ENCODE data around the gene NXPE4.
"Not testable (repeated sequence)": the region's sequence is repeated elsewhere in the genome, so short reads cannot be mapped to it uniquely, and the experiment has no call there.

Gene NXPE4

DNA sequence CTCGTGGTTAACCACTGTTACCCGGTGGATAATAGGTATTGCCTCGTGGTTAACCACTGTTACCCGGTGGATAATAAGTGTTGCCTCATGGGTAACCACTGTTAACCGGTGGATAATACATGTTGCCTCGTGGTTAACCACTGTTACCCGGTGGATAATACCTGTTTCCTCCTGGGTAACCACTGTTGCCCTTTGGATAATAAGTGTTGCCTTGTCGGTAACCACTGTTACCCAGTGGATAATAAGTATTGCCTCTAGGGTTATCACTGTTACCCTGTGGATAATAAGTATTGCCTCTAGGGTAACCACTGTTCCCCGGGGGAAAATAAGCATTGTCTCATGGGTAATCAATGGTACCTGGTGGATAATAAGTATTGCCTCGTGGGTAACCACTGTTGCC is 15.0 kb upstream of the NXPE4 start:
- no peak for DNase-seq

DNA sequence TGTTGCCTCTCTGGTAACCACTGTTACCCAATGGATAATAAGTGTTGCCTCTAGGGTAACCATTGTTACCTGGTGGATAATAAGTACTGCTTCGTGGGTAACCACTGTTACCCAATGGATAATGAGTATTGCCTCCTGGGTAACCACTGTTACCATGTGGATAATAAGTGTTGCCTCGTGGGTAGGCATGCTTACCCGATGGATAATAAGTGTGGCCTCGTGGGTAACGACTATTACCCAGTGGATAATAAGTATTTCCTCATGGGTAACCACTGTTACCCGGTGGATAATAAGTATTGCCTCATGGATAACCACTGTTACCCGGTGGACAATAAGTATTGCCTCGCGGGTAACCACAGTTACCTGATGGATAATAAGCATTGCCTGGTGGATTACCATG is 13.8 kb upstream of the NXPE4 start:
- DNase-seq, result no peak

DNA sequence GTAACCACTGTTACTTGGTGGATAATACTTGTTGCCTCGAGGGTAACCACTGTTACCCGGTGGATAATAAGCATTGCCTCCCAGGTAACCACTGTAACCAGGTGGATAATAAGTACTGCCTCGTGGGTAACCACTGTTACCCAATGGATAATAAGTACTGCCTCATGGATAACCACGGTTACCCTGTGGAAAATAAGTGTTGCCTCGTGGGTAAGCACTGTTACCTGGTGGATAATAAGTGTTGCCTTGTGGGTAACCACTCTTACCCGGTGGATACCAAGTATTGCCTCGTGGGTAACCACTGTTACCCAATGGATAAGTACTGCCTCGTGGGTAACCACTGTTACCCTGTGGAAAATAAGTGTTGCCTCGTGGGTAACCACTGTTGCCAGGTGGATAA is 13.0 kb upstream of the NXPE4 start:
- not testable (repeated sequence) for DNase-seq

DNA sequence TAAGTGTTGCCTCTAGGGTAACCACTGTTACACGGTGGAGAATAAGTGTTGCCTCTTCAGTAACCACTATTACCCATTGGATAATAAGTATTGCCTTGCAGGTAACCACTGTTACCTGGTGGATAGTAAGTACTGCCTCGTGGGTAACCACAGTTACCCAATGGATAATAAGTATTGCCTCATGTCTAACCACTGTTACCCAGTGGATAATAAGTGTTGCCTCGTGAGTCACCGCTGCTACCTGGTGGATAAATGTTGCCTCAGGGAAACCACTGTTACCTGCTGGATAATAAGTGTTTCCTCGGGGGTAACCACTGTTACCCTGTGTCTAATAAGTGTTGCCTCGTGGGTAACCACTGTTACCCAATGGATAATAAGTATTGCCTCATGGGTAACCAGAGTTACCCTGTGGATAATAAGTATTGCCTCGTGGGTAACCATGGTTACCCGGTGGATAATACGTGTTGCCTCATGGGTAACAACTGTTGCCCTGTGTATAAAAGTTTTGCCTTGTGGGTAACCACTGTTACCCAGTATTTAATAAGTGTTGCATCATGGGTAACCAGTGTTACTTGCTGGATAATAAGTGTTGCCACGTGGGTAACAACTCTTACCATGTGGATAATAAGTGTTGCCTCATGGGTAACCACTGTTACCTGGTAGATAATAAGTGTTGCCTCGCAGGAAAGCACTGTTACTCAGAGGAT is 12.3 kb upstream of the NXPE4 start:
- no peak for DNase-seq

DNA sequence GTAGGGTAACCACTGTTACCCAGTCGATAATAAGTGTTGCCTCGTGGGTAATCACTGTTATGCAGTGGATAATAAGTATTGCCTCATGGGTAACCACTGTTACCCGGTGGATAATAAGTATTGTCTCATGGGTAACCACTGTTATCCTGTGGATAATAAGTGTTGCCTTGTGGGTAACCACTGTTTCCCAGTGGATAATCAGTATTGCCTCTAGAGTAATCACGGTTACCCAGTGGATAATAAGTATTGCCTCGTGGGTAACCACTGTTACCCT is 11.2 kb upstream of the NXPE4 start:
- DNase-seq, result not testable (repeated sequence)

DNA sequence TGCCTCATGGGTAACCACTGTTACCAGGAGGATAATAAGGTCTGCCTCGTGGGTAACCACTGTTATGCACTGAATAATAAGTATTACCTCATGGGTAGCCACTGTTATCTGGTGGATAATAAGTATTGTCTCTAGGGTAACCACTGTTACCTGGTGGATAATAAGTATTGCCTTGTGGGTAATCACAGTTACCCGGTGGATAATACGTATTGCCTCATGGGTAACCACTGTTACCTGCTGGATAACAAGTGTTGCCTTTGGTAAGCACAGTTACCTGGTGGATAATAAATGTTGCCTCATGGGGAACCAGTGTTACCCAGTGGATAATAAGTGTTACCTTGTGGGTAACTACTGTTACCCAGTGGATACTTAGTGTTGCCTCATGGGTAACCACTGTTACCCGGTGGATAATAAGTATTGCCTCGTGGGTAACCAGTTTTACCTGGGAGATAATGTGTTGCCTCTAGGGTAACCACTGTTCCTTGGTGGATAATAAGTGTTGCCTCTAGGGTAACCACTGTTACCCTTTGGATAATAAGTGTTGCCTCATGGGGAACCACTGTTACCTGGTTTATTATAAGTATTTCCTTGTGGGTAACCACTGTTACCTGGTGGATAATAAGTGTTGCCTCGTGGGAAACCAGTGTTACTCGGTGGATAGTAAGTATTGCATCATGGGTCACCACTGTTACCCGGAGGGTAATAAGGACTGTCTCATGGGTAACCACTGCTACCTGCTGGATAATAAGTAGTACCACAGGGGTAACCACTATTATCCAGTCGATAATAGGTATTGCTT is 10.6 kb upstream of the NXPE4 start:
- no peak for DNase-seq

DNA sequence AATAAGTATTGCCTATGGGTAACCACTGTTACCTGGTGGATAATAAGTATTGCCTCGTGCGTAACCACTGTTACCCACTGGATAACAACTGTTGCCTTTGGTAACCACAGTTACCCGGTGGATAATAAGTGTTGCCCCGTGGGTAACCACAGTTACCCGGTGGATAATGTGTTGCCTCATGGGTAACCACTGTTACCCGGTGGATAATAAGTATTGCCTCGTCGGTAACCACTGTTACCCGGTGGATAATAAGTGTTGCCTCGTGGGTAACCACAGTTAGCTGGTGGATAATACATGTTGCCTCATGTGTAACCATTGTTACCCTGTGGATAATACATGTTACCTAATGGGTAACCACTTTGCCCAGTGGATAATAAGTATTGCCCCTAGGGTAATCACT is 9.8 kb upstream of the NXPE4 start:
- DNase-seq, result no peak

DNA sequence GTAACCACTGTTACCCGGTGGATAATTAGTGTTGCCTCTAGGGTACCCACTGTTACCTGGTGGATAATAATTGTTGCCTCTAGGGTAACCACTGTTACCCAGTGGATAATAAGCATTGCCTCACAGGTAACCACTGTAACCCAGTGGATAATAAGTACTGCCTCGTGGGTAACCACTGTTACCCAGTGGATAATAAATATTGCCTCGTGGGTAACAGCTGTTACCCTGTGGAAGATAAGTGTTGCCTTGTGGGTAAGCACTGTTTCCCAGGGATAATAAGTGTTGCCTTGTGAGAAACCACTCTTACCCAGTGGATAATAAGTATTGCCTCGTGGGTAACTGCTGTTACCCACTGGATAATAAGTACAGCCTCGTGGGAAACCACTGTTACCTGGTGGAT is 9.3 kb upstream of the NXPE4 start:
- DNase-seq, result no peak

DNA sequence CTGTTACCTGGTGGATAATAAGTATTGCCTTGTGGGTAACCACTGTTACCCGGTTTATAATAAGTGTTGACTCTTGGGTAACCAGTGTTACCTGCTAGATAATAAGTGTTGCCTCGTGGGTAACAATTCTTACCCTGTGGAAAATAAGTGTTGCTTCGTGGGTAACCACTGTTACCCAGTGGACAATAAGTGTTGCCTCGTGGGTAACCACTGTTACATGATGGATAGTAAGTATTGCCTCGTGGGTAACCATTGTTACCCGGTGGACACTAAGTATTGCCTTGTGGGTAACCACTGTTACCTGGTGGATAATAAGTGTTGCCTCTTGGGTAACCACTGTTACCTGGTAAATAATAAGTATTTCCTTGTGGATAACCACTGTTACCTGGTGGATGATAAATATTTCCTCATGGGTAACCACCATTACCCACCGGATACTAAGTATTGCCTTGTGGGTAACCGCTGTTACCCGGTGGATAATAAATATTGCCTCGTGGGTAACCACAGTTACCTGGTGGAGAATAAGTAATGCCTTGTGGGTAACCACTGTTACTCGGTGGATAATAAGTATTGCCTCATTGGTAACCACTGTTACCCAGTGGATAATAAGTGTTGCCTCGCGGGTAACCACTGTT is 8.7 kb upstream of the NXPE4 start:
- DNase-seq, result no peak

DNA sequence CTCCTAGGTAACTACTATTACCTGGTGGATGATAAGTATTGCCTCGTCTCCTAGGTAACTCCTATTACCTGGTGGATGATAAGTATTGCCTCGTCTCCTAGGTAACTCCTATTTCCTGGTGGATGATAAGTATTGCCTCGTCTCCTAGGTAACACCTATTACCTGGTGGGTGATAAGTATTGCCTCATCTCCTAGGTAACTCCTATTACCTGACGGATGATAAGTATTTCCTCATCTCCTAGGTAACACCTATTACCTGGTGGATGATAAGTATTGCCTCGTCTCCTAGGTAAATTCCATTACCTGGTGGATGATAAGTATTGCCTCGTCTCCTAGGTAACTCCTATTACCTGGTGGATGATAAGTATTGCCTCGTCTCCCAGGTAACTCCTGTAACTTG is 7.6 kb upstream of the NXPE4 start:
- not testable (repeated sequence) for DNase-seq

DNA sequence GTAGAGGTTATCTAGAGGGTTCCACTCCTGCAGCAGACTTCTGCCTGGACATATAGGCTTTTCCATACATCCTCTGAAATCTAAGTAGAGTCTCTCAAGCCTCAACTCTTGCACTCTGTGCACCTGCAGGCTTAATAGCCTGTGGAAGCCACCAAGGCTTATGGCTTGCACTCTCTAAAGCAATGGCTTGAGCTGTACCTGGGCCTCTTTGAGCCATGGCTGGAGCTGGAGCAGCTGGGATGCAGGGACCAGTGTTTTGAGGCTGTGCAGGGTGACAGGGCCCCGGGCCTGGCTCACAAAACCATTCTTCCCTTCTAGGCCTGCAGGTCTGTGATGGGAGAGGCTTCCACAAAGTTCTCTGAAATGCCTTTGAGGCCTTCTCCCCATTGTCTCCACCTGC is 2.9 kb upstream of the NXPE4 start:
- no peak for DNase-seq

DNA sequence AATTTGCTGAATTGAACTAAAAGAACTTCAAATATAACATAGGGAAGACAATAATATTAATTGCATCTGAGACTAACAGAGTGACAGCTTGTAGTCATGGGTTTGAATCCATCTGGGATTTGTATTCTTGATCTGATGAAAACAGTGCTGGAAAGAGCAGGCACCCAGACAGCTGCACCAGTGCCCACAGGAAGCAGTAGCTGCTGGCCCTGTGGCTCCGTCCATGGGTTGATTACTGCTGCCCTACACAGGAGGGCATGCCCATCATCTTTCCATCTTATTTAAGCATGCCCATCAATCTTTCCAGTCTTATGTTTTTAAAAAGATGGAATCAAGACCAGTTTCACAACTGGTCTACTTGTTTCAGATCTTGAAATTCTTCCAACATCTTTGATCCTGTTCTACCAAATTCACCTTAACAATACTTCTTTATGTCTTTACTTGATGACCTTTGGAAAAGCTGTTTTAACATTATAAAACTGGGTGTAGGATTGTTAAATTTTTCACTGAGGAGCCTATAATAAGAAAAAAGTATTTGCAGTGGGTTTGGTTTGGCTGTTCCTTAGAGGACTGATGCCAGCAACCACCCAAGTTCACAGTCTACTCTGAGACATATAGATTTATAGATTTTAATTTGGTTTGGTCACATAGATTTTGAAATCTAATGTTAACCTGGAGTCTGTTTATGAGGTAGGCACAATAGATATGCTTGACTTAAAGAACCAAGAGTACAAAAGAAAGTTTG is 761 bp upstream of the NXPE4 start:
- no peak for DNase-seq

DNA sequence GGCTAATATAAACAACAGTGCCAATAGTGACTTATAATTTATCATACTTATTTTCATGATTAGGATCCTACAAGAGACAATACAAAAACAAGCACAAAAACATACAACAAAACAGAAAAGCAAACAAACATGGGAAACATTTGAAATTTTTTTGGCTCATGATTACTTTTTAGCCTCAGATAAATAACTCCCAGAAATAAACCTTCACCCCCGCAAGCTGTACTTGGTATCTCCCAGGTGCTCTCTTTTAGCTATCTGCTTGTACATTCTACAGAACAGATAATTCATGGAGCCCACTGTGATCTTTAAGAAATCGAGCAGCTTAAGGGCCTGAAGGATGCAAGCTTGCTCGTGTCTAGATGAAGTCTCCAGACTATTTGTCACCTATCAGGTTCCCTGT is 883 bp downstream of the NXPE4 start:
- no peak for DNase-seq

DNA sequence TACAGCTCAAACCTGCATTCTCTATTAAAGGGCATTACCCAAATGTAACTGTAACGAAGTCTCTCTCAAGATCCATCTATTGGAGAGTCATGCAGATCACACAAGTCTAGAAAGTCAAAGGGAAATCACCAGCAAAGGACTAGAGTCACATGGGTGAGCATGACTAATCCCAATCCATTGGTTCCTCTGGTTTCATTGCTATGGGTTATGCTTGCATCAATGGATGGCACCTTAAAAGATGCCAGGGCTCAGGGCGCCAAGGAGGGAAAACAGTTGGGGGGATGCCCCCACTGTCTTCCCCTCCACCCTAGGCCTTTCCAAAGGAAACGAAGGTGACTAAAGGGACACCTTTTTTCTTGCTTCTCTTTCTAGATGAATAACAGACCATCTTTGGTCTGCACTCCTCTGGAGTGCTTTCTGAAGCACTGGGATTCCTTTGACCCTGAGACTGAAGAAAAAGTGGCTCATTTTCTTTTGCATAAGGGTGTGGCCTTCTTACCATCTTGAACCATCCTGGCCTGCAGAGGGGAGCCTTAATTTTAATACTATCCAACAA is 8.1 kb downstream of the NXPE4 start:
- DNase-seq, result no peak

DNA sequence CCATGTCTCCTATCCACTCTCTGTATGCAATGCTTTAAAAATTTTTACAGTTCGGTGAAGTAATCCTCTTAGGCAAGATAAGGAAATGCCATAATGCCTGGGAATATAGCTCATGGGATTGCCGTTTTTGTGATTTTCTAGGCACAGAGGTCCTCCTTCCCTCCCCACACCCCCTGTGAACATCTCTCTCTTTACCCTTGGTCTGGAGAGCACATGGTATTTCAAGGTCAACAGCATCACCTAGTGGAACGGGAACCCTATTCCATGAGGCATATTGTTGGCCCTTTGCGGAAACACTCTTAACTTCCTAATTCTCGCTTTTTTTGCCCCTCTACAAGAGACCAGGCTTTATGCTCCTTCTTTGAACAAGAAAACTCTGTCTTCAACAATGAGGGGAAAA is 8.8 kb downstream of the NXPE4 start:
- no peak for DNase-seq

DNA sequence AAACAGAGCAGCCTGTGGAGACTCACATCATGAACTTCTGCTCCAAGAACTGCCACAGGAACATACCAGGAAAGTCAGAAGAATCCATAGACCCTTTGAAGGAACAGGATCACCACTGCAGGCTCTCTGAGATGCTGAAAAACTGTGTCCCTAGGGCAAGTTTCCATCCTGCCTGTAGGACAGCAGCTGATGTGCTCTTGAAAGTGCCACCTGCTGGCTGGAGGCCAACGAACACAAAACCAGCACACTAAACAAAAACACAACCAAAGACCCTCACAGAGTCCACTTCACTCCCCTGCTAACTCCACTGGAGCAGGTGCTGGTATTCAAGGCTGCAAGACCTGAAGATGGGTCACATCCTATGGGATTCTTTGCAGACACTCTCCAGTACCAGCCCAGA is 23.9 kb downstream of the NXPE4 start:
- DNase-seq, result no peak

DNA sequence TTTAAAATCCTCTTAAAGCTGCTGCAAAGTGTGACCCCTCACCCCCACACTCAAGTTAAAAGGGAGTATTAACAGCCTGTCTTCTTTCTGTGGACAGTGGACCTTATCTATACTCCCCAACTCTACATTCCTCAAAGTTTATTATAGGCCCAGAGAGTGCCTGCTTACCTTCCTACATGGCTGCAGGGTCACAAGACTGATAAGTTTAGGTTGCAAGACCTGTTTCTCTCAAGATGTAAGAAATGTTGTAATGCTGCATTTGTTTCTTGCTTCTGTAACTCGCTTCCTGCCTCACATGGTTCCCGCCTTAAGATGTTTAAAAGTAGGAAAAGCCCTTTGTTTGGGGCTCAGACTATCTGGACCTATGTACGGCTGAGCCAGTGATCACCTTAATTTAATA is 25.8 kb downstream of the NXPE4 start:
- DNase-seq, result no peak

DNA sequence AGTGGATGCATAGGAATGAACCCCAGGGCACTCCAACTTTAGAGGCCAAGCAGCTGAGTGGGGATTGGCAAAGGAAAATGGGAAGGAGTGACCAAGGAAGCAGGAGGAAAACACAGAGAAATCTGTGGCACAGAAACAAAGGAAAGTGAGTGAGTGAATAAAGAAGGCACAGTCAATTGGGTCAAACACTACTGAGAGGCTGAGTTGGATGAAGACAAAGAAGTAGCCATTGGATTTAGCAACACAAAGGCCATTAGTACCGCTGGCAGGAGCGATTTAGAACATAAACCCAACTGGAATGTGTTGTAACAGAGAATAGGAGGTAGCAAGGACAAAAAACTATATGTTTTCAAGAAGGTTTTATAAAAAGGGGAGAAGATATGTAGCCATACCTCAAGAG is 29.3 kb downstream of the NXPE4 start:
- no peak for DNase-seq

DNA sequence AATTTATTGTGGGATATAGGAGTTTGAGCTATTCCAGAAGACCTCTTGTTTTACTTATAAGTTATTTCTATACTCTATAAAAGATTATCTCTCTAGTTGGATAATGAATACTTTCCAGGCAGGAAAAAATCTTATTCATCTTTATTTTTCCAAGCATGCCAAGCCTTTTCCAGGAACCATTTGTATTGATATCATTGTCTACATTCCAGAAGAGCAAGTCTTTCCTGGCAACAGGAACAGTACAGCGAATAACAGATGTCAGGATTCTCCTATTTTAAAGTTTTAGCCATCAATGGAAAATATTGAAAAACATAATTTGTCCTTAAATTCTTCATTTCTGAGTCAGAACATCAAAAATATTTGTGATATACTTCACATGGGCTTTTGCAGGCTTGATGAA is 30.8 kb downstream of the NXPE4 start:
- DNase-seq, result no peak

DNA sequence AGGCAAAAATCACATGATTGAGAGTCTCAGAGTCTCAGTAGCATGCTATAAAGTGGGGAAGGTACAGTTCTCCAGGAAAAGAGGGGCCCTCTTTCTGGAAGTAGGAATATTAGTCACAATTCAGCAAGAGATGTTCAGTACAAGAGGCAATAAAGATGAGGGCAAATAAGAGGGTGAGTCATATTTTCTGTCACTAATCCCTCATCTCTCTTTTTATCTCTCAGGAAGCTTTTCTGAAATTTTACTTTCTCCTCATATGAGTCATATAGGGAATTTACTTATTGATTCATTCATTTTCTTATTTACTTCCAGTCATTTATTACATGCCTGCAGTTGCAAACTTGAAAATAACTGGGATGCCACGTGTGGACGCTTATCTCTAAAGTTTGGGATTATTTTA is 32.5 kb downstream of the NXPE4 start:
- DNase-seq, result no peak

DNA sequence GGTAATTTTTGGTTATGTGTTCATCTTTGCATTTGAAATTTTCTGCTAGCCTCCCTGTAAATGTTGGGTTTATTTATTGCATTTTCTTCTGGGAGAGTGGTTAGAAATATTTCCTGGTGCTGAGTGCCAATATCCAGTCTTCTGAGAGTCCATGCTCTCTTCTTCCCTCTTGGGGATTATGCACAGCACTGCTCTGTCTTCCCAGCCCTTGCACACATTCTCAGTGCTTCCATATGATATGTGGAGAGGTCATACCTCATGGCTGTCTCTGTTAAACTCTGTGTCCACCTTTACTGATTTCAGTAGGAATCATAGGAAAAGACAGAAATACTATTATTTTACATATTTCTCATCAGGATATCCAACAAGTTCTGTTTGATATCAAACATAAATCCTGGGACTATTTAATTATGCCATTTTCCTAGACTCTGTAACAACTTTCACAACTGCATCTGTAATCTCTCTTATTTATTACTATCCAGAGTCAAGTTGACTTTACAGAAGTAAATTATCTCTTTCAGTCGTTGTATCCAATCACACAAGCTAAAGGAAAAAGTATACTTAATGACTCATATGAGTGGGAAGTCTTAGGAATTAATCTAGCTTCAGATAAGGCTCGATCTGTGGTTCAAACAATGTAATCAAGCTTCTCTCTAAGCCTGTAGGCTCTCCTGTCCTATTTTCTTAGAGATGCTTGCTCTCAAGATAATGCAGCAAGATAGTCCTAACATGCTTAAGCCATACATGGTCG is 33.2 kb downstream of the NXPE4 start:
- no peak for DNase-seq

DNA sequence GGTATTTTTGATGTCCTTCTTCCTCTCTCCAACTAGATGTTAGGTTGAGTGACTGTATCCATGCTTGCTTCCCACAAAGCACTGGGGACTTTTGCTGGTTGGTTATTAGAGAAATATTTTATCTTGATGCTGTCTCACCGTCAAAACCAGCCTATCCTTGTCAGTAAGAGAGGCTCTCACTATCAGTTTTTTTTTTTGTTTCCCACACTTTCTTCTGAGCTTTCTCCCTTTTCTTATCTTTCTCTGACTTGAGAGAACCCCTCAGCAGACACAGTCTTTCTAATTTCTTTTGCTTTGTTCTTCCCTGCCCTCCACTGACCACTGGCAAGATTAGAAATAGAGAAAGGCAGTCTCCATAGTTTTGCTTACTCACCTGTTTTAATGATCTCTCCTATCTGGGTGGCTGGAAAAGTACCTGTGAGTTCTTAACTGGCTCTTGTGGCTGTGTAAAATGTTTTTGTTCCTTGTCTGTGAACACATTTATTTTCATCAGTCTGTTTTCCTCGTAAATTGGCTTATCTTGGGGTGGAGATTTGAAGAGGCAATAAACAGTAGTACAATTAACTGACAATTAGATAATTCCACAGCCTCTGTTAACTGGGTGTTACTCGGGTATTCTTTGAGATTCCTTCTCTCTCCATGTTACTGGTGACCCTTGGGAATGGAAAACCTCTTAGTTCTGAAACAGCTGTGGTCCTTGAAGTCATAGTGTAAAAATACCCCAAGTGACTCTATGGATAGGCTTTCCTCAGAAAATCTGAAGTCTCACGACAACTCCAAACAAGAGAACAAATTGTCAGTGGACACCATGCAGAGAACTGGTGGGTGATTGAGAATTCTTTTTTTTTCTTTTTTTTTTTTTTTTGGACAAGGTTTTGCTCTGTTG is 35.9 kb downstream of the NXPE4 start, which contains the start of gene NXPE1:
Gene NXPE1, minus strand, starts transcription at position 457 of the 886 bp plus-strand sequence. CDS start 8,680 bp downstream, outside the sequence.
- DNase-seq, result no peak
